ENCODE results near the gene INPP4B. TPM values are rescaled to one million over a fixed set of nuclear protein-coding genes. Genes with fewer than 3 reads are reported as not detected.

The INPP4B gene
- total RNA-seq, 1 experiment from 2014 or later, result 0.07 TPM

DNA sequence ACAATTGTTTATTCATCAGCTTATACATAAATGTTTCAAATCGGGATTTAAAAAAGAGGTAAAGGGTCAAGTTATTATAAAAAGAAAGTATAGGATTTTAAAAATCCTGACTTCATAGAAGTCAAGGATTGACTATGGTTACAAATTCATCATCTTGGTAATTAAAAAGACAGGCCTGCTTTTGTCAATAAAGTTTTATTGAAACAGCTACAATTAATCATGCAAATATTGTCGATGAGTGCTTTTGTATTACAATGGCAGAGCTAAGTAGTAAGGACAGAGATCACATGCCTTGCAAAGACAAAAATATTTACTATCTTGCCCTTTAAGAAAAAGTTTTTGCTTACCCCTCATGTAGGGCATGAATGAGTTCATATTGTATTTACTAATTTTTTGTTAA lies 614.3 kb downstream of the INPP4B start:
- H3K4me1 ChIP-seq (ENCODE audit: insufficient read depth, low read length), result no peaks in the 10 kb centered on the region
- H3K79me1 ChIP-seq (ENCODE audit: insufficient read depth, low read depth, low read length, poor library complexity, severe bottlenecking), result no peaks in the 10 kb centered on the region

More for the DNA sequence above, 614.3 kb downstream of the INPP4B start:
- H4K8ac ChIP-seq (replicated peaks; ENCODE audit: insufficient read length, low read depth, low read length), result no peak overlapping the region
- DNase-seq, result no peak
- H3K27me3 Mint-ChIP-seq (ENCODE audit: low read depth), result no peaks in the 10 kb centered on the region; the same call in none of the 2 replicates
- no peak overlapping the region for H3K4me3 Mint-ChIP-seq
- H3K27ac Mint-ChIP-seq, result no peak overlapping the region
- H3K9me3 Mint-ChIP-seq, result no peaks in the 10 kb centered on the region; a peak in 1 of 5 replicates
- no peak overlapping the region for H2AK5ac ChIP-seq (ENCODE audit: insufficient read length, low read length)
- H2BK12ac ChIP-seq (ENCODE audit: insufficient read length, low read depth, low read length), result no peak overlapping the region
- no peak overlapping the region for H3K14ac ChIP-seq (ENCODE audit: insufficient read depth, low read length)
- no peak overlapping the region for H2BK20ac ChIP-seq (ENCODE audit: low read depth, low read length, poor library complexity, severe bottlenecking)
- no peak overlapping the region for H2AFZ ChIP-seq (ENCODE audit: low read length)
- H3K9me3 ChIP-seq (ENCODE audit: control insufficient read depth, low read depth, low read length), result no peaks in the 10 kb centered on the region
- WGBS (ENCODE audit: extremely low coverage, insufficient read length, low lambda C conversion rate), result no CpG with 5 or more reads among the region's 2 CpGs
- H3K4me1 Mint-ChIP-seq, result no peaks in the 10 kb centered on the region
- no peaks in the 10 kb centered on the region for H4K20me1 ChIP-seq (ENCODE audit: control insufficient read depth, insufficient read depth, insufficient read length)
- H3T11ph ChIP-seq (ENCODE audit: low read length), result no peak overlapping the region
- H3K27me3 ChIP-seq (ENCODE audit: insufficient read depth, low read length), result no peaks in the 10 kb centered on the region
- no peak overlapping the region for H3K9ac ChIP-seq (ENCODE audit: extremely low read depth, insufficient read length, low read length)
- no peak overlapping the region for H3K56ac ChIP-seq (ENCODE audit: insufficient read length, low read depth, low read length)
- no peak overlapping the region for H4K5ac ChIP-seq (ENCODE audit: insufficient read length, low read depth, low read length)
- no peak overlapping the region for H2BK5ac ChIP-seq (ENCODE audit: insufficient read length, low read length)
- no peak overlapping the region for H3K4me2 ChIP-seq (ENCODE audit: insufficient read depth, insufficient read length, low read length)
- H3K27ac ChIP-seq (ENCODE audit: insufficient read length, low read depth, low read length), result no peak overlapping the region
- H3K4ac ChIP-seq (ENCODE audit: low read depth, low read length), result no peak overlapping the region
- H2BK15ac ChIP-seq (ENCODE audit: low read depth, low read length), result no peak overlapping the region
- TF ChIP-seq, protein P1, sequence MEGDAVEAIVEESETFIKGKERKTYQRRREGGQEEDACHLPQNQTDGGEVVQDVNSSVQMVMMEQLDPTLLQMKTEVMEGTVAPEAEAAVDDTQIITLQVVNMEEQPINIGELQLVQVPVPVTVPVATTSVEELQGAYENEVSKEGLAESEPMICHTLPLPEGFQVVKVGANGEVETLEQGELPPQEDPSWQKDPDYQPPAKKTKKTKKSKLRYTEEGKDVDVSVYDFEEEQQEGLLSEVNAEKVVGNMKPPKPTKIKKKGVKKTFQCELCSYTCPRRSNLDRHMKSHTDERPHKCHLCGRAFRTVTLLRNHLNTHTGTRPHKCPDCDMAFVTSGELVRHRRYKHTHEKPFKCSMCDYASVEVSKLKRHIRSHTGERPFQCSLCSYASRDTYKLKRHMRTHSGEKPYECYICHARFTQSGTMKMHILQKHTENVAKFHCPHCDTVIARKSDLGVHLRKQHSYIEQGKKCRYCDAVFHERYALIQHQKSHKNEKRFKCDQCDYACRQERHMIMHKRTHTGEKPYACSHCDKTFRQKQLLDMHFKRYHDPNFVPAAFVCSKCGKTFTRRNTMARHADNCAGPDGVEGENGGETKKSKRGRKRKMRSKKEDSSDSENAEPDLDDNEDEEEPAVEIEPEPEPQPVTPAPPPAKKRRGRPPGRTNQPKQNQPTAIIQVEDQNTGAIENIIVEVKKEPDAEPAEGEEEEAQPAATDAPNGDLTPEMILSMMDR (conservative IDR thresholded peaks at IDR 0.05), result no peak
- H3K23me2 ChIP-seq (ENCODE audit: insufficient read length, low read depth, low read length, poor library complexity, severe bottlenecking), result no peaks in the 10 kb centered on the region
- H3K18ac ChIP-seq (ENCODE audit: insufficient read length, low read depth, low read length), result no peak overlapping the region
- no peak overlapping the region for H2BK120ac ChIP-seq (ENCODE audit: low read depth, low read length, poor library complexity, severe bottlenecking)
- no peaks in the 10 kb centered on the region for H3K36me3 Mint-ChIP-seq (ENCODE audit: insufficient read depth in 1 of 3, low read depth in 3 of 3)
- no peak overlapping the region for H4K91ac ChIP-seq (ENCODE audit: insufficient read length, low read depth, low read length)
- no peaks in the 10 kb centered on the region for H3K79me2 ChIP-seq (ENCODE audit: insufficient read depth, low read length)
- H3K23ac ChIP-seq (ENCODE audit: insufficient read length, low read depth, low read length), result no peak overlapping the region

Data from H9 (cell line).